ENCODE results near the gene CTNNA2.

DNA sequence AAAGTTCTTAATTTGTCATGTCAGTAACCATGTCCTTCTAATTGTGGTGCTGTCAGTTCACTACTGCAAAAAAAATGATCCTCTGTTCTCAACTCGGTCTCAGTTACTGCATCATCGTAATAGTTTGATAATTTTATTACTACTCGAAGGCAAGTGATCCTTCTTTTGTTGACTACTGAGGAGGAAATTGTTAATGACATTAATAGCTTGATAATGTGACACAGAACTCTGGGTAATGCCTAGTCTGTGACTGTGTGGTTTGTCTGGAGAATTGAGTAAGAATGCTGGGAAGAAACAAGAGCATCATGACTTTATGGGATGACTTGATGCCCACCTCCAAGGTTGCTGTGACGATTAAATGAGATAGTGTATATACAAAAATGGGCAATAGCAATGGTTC is 524.5 kb downstream of the CTNNA2 start:
- no peak for TF ChIP-seq CTCF (IDR thresholded peaks at IDR 0.05)
- TF ChIP-seq POLR2A (IDR thresholded peaks at IDR 0.05), result no peak
